ENCODE measurements around the gene OR4N2.

DNA sequence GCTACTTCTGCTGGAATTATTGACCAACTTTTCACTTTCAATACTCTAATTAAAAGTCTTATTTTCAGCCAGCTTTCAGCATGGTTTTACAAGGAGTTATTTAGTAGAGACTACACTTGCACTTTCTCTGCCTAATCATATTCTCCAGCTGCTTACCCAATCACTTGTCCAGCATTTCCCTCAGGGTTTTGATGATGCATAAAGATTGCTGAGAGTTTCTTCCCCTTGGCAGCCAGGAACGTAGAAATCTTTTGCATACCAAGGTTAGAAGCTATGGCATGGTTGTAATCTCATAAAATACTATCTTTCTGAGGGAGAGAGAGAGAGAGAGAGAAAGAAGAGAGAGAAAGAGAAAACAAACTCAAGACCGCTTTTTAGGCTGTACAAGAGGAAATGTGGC, 49.4 kb upstream of the OR4N2 start:
- TF ChIP-seq, protein P1, sequence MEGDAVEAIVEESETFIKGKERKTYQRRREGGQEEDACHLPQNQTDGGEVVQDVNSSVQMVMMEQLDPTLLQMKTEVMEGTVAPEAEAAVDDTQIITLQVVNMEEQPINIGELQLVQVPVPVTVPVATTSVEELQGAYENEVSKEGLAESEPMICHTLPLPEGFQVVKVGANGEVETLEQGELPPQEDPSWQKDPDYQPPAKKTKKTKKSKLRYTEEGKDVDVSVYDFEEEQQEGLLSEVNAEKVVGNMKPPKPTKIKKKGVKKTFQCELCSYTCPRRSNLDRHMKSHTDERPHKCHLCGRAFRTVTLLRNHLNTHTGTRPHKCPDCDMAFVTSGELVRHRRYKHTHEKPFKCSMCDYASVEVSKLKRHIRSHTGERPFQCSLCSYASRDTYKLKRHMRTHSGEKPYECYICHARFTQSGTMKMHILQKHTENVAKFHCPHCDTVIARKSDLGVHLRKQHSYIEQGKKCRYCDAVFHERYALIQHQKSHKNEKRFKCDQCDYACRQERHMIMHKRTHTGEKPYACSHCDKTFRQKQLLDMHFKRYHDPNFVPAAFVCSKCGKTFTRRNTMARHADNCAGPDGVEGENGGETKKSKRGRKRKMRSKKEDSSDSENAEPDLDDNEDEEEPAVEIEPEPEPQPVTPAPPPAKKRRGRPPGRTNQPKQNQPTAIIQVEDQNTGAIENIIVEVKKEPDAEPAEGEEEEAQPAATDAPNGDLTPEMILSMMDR (IDR thresholded peaks at IDR 0.05), result no peak
- TF ChIP-seq MAX (IDR thresholded peaks at IDR 0.05; ENCODE audit: low read depth), result no peak
- TF ChIP-seq, protein P2, sequence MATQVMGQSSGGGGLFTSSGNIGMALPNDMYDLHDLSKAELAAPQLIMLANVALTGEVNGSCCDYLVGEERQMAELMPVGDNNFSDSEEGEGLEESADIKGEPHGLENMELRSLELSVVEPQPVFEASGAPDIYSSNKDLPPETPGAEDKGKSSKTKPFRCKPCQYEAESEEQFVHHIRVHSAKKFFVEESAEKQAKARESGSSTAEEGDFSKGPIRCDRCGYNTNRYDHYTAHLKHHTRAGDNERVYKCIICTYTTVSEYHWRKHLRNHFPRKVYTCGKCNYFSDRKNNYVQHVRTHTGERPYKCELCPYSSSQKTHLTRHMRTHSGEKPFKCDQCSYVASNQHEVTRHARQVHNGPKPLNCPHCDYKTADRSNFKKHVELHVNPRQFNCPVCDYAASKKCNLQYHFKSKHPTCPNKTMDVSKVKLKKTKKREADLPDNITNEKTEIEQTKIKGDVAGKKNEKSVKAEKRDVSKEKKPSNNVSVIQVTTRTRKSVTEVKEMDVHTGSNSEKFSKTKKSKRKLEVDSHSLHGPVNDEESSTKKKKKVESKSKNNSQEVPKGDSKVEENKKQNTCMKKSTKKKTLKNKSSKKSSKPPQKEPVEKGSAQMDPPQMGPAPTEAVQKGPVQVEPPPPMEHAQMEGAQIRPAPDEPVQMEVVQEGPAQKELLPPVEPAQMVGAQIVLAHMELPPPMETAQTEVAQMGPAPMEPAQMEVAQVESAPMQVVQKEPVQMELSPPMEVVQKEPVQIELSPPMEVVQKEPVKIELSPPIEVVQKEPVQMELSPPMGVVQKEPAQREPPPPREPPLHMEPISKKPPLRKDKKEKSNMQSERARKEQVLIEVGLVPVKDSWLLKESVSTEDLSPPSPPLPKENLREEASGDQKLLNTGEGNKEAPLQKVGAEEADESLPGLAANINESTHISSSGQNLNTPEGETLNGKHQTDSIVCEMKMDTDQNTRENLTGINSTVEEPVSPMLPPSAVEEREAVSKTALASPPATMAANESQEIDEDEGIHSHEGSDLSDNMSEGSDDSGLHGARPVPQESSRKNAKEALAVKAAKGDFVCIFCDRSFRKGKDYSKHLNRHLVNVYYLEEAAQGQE (IDR thresholded peaks at IDR 0.05; ENCODE audit: low read depth, low read length), result no peak
- TF ChIP-seq EP300 (IDR thresholded peaks at IDR 0.05; ENCODE audit: borderline replicate concordance in 1 of 2, low read depth in 1 of 2, low read length in 1 of 2), result no peak
- no peak for TF ChIP-seq POLR2AphosphoS5 (IDR thresholded peaks at IDR 0.05; ENCODE audit: low read depth, low read length)
- no peak for TF ChIP-seq YY1 (IDR thresholded peaks at IDR 0.05; ENCODE audit: low read depth)
- TF ChIP-seq RAD21 (IDR thresholded peaks at IDR 0.05; ENCODE audit: low read length), result no peak
- TF ChIP-seq, protein P3, sequence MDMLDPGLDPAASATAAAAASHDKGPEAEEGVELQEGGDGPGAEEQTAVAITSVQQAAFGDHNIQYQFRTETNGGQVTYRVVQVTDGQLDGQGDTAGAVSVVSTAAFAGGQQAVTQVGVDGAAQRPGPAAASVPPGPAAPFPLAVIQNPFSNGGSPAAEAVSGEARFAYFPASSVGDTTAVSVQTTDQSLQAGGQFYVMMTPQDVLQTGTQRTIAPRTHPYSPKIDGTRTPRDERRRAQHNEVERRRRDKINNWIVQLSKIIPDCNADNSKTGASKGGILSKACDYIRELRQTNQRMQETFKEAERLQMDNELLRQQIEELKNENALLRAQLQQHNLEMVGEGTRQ (IDR thresholded peaks at IDR 0.05; ENCODE audit: borderline replicate concordance, low read depth, low read length), result no peak
- TF ChIP-seq RCOR1 (IDR thresholded peaks at IDR 0.05; ENCODE audit: low read length), result no peak
- TF ChIP-seq SMC3 (IDR thresholded peaks at IDR 0.05; ENCODE audit: low read depth, low read length), result no peak
- TF ChIP-seq, protein P4, sequence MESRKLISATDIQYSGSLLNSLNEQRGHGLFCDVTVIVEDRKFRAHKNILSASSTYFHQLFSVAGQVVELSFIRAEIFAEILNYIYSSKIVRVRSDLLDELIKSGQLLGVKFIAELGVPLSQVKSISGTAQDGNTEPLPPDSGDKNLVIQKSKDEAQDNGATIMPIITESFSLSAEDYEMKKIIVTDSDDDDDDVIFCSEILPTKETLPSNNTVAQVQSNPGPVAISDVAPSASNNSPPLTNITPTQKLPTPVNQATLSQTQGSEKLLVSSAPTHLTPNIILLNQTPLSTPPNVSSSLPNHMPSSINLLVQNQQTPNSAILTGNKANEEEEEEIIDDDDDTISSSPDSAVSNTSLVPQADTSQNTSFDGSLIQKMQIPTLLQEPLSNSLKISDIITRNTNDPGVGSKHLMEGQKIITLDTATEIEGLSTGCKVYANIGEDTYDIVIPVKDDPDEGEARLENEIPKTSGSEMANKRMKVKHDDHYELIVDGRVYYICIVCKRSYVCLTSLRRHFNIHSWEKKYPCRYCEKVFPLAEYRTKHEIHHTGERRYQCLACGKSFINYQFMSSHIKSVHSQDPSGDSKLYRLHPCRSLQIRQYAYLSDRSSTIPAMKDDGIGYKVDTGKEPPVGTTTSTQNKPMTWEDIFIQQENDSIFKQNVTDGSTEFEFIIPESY (IDR thresholded peaks at IDR 0.05; ENCODE audit: borderline replicate concordance, low read depth), result no peak
